ENCODE data around the gene ASPA.
"Not testable (repeated sequence)": the region's sequence is repeated elsewhere in the genome, so short reads cannot be mapped to it uniquely, and the experiment has no call there.

Gene ASPA

DNA sequence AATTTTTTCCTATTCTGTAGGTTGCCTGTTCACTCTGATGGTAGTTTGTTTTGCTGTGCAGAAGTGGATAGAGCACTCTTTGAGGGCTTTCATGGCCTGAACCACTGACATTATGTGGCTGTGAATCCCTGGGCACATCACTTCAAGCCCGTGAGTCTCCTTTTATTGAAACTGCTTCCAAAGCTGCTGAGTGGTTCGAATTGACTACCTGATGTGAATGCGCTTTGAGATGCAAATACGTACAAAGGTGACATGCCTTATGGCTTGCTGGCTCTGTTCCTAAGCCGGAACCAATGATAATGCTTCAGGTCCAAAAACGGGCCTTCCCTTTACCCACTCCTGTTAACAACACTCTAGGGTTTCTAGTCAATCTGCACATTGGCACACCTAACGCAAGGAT, 34.3 kb downstream of the ASPA start:
- no peak for DNase-seq

DNA sequence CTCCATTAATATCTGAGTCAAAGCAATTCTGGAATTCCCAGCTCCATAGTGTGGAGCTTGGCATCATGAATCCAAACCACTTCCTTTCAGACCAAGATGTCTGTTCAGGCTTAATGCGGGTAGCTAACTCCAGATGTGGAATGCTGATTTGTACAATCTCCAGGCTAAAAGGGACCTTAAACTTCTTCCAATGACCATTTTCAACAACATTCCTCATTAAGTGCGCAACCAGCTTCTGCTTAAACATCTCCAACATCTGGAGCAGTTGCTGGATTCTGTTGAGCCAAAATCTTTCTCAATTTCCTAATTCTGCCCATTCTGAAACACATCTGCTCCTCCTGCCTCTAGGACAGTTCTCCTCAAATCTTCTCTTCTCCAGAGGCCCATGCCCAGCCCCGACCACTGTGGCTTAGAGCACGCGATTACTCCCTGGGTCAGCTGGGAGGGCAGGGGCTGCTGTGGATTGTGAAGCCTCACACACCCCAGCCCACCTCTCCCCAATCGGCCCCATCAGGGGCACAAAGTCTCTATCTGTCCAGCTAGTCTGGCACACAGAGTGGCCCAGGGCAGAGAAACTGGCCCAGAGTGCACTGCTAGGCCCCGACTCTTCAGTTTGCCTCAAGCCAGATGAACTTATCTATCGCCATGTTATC, 36.2 kb downstream of the ASPA start:
- DNase-seq = no peak

DNA sequence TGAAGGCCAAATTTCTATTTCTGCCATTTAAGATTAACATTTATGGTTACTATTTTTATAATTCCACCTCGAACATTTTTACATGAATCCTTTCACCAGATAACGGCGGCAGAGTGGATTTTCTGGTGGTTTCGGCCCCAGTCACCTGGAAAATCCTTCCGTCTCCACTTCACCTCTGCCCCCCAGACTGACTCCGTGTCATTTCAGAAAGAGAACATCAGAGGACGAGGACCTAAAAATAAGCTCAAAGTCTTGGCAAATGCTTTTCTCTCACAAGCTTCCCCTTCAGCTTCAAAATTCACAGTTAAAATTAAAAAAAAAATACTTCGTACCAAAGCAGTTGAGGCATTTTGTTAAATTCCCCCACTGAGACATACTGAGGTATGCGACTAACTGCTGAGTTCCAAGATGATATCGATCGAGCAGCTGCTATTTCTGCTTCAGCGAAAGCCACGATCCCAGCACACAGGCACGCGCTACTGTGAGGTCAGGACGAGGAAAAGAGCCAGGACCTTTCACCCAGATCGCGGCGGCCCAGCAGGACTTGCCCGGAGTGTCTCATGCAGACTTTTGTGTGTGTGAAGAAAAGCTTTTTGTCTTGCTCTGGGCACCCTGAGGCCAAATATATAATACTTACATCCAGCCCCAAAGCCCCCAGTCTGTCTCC, 36.8 kb downstream of the ASPA start:
- DNase-seq = no peak

DNA sequence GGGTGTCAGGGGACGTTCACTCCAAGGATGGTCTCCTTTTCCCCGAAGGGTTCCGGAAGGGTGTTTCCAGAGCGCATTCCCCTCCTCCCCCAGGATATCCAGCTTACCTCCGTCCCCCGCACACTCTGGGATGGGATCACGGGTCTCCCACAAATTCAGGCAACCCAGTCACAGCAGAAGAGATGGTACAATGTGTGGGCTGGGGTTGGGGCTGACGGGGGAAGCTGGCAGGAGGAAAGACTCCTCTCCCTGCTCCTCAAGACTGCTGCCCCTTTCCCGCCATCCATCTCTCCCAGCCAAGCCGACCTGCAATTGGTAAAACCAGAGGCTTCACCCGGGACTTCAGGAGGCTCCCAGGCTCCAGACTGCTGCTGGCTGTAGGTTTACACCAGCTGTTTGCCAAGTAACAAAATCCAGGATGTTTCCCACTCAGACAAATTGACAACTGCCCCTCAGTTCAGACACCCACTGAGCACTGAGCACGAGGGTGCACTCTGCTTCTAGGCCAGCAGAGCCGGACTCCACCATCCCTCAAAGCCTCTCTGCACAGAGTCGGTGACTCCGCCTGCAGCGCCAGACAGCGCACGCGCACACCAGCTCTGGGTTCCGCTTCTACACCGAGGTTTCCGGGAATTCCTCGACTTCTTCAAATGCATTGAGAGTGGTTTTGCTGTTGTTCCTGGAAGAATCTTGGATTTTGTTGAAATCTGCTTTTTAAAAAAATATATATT, 37.7 kb downstream of the ASPA start:
- DNase-seq = no peak

DNA sequence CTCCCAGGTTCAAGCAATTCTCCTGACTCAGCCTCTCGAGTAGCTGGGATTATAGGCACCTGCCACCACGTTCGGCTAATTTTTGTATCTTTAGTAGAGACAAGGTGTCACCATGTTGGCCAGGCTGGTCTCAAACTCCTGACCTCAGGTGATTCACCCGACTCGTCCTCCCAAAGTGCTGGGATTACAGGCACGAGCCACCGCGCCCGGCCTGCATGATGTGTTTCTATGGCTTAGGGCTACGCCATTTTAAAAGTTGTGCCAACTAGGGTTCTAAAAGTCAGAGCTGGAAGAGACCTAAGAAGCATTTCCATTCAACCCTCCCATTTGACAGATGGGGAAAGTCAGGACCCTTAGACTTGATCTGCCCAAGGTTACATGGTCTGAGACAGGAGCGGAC, 38.4 kb downstream of the ASPA start:
- DNase-seq = not testable (repeated sequence)

DNA sequence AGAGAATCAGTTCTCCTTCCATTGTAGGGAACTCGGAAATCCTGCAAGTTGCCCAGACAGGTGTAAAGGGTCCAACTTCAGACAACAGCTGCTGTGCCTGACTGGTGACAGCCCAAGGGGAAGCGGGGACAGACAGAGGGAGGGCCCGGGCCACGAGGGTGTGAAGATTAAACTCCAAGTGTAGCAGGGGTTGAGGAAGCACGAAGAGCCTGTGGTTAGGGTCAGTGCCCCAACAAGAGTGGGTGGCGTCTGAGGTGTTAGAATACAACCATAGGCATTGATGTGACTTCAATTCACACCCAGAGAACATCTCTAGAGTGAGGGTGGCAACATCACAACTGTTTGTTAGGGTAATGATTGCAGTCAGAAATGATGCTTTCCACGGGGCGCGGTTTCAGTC, 39.1 kb downstream of the ASPA start:
- DNase-seq = no peak

DNA sequence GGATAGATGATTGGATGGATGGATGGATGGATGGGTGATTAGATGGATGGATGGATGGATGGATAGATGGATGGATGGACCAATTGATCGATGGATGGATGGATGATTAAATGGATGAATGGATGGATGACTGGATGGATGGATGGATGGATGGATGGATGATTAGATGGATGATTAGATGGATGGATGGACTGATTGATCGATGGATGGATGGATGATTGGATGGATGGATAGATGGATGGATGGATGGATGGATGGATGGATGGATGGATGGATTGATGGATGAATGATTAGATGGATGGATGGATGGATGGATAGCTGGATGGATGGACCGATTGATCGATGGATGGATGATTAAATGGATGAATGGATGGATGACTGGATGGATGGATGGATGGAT, 43.7 kb downstream of the ASPA start:
- not testable (repeated sequence) for DNase-seq

DNA sequence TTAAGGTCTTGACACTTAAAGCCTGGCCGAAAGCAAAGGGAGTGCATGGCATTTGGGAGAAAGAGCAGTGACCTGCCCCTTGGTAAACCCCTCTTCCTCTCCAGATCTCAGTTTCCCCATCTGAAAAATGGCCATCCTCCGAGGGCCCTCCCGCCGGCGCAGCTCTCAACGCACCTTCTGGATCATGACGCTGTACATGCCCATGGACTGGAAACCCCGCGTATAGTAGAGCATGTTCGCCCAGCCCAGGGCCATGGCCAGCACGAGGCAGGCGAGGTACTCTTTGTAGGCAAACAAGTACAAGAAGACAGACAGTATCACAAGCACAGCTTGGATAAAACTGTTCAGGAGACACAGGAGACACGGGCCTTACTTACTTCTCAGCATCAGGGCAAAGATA, 48.2 kb downstream of the ASPA start:
- no peak for DNase-seq

DNA sequence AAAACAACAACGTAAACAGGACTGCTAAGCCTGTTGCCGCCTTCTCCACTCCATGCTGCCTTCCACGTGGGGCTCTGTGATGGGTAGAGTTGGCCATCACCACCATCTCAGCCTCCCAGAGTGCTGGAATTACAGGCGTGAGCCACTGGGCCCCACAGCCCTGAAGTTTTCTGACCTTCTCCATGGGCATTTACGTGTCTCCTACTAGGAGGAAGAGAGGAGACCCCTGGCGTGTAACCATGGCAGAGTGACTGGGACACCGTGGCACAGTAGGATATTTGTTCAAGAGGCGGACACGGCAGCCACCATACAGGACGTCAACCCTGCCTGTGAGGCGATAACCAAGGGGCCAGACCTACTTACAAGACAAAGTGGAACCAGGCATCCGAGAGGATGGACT, 50.7 kb downstream of the ASPA start:
- DNase-seq = no peak

DNA sequence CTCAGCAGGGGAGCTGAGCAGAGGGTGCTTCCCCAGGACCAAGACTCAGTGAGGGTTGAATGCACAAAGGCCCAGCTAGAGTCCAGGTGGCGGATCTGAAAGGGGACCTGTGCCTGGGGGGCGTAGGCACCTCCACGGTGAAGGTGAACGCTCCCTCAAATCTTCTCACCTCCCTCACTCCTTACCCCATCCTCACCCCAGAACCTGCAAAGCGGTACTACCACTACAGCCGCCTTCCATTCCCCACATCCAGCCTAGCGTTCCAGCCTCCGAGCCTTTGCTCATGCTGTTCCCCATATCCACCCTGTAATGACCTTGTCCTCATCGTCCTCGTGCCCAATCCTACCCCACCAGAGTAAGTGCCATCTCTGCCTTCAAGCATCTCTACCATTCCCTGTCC, 51.2 kb downstream of the ASPA start:
- no peak for DNase-seq

DNA sequence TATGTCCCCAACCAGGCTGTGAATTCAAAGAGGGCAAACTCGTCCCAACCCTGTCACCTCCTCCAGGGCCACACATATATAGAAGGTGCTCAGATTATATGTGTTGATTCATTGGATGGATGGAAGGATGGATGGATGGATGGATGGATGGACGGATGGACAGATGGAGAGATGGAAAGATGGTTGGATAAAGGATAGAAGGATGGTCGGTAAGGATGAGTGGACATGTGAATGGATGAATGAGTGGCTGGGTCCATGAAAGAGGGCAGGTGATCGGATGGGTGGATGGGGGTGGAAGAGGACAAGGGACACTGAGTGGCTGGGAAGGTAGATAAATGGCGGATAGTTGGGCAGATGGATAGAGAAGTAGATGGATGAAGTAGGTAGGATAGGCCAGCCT, 51.7 kb downstream of the ASPA start:
- DNase-seq = no peak

DNA sequence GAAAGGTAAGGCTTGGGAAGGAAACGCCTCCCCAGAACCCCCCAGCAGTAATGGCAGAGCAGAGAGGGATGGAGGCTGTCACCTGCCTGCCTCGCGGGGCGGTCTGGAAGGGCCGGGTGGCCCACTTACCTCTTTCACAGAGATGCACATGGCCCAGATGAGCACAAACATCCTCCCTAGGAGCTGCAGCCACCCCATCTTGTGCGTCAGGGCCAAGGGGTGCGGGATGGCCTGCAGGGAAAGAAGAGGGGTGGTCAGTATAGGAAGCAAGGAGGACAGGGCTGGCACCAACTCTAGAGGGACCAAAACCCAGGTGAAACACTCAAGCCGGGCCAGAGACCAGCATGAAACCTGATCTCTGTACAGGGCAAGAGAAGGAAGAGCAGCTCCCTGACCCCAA, 52.1 kb downstream of the ASPA start:
- DNase-seq = no peak

DNA sequence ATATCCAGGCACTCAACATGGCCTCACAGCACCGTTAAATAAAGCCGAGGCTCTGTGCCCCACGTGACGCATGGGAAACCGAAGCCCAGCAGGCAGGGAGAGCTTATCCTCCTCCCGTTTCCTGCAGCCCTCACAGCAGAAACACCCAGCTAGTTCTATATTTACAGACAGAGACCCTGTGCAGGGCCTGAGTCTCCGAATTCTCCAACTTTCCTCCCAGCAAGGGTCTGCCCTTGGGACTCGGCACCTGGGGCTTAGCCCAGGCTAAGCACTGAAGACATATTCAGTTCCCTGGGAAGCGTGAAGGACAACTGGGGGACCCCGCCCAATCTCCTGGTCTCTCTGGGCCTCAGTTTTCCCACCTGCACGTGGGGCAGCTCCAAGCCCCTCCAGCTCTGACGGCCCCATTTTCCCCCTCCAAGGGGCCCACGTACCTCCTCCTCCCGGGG, 52.6 kb downstream of the ASPA start:
- DNase-seq = no peak

DNA sequence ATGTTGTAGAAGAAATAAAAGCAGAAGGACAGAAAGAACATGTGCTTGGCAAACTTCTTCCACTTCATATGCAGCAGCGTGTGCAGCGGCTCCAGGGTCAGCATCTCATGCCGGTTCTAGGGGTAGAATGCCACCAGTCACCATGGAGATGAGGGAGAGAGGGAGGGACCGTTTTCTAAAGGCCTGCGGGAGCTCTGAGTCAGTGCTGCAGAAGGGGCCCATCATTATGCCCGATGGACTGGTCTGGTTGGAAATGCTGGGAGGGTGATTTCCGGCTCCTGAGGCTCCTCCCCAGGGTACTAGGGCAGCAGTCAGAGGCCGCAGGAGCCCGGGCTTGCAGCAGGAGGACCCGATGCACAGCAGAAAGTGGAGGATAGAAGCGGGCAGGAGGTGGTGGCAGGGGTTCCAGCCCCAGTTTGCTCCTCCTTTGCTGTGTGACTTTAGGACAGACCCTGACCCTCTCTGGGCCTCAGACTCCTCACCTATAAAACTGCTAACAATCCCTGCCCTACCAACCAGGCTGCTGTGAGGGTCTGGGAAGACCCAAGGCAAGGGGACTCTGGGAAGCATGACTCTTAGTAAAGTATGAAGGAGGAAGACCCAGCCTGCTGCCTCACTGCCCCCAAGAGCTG, 53.2 kb downstream of the ASPA start:
- no peak for DNase-seq

DNA sequence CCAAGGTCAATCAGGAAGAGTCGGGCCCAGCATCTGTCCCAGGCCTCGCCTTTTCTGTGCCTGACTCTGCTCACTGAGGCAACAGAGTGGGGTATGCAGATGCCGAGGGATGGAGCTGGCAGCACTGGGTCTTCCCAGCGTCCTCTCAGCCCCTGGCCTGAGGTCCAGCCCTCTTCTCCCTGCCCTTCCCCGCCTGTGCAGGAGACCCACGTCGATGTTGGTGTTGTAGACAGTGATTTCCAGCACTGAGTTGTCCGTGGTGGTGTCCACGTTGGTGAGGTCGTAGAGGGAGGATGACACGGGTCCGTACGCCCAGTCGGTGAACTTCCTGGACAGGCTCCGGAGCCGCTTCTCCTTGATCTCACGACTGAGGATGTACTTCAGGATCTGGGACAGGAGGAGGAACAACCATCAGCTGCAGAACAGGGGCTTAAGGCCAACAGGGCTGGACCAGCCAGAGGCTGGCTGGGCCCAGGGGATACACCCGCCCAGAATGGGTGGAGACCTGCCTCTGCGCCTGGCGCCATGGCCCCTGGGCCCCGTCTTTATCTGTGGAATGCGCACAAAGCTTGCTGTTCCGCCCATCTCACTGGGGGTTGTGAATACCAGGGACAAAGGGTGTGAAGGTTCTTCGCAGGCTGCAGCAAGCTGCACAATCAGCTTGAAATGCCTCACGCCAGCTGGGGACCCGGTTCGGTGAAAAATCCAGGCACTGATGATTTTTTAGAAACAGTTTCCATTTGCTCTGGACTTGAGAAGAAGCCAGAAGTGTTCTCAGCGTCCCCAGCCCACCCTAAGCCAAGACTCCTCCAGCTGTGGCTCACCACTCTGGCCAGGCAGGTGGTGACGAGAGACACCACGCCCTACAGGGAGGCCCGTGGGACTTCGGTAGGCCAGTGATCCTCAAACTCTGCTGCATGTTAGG, 54.3 kb downstream of the ASPA start:
- no peak for DNase-seq

DNA sequence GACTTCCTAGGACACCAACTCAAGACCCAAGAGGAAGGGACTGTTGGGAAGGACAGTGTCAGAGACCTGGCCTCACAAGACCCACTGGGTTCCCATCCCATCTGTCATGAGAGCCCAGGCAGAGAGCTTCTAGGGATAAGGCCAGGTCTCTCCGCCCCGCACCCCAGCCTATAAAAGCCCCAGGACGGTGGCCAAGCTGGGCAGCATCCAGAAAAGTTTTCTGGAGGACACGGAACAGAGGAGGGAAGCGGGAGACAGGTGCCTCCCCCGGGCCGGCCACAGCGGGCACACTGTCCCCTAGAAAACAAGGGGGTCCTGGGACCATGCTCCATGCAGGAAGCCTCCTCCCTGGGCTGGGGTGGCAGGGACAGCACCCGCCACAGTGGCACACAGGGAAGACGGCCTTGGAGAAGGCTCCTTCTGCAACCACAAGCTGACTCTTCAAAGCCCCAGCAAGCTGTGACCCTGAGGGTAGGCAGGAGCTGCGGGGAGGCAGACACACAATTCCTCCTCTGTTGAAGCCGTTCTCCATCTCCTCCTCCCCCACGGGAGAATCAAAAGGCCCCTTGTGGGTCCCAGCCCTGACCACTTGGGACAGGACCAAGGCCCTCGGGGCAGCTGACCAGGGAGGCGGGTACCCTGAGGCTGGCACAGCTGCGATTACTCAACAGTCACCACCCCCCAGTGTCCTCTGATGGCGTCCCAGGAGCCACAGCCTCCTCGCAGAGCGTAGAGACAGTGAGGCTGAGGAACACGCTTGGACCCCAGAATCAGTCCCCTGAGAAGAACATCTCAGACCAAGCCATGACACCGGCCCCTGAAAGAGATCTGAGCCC, 55.7 kb downstream of the ASPA start:
- no peak for DNase-seq

DNA sequence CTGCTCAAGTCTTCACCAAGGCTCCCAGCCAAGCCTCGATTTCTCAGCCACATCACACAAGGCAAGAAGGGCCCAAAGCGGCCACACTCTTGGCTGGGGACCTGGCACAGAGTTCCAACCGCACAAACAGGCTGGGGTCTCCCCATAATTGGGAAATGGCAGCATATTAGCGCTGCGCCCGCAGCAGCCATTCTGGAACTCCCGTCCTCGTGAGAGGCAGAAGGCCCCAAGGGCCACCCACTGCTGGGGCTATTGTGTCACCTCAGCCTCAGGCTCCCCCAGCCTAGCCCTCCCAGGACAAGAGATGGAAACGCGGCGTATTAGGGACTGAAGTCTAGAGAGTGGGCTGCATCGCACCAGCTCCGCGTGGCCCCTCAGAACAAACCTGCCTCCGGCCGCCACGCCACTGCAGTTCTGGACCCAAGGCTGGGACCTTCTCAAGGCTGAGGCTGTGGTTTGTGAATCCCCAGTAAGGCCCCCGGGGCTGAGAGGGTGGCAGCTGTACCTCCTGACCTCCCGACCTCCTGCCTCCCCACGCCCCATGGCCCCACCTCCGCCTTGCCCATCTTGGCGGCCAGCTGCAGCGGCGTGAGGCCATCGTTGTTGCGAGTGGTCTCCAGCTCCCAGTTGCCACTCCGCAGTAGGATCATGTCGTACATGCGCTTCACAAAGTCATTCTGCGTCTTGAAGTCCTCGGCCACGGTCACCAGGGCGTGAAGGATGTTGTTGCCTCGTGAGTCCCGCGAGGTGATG, 56.5 kb downstream of the ASPA start:
- no peak for DNase-seq

DNA sequence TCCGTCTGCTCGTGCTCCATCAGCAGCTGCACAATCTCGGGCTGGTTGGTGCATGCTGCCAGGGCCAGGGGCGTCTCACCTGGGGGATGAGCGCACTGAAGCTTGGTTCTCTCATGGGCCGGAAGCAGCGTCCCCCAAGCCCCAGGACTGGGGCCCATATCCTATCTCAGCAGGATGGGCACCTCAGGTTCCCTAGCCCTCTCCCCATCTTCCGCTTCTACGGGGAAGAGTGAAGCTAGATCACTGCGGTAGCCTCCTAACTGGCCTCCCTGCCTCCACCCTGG, 57.0 kb downstream of the ASPA start:
- DNase-seq = no peak

DNA sequence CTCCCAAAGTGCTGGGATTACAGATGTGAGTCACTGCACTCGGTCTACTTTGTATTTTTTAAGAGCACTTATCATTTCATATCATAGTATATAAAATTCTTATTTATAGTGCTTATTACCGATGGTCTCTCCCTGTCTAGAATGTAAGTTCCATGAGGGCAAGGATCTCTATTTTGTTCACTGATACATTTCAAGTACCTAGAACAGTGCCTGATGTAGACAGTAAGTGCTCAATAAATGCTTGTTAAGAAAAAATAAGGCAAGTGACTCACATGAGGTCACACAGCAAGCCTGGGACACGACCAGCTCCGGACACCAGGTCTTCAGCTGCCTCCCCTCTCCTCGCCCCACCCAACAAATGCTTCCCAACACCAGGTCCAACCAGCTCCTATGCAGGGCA, 58.0 kb downstream of the ASPA start:
- no peak for DNase-seq

DNA sequence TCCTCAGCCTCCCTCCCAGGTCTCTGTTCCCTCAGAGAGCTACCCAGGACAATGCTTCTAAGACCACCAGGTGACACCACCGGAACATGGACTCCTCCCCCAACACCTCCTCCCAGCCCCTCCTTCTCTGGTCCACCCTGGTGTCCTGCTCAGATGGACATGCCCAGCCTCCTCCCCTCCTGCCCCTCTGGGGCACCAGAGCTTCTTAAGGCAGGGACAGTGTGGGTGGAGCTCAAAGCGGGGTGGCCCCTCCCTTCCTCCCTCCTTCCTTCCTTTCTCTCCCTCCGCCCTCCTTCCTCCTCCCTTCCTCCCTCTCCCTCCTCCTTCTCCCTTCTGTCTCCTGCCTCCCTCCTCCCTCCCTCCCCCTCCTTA, 59.1 kb downstream of the ASPA start:
- no peak for DNase-seq

DNA sequence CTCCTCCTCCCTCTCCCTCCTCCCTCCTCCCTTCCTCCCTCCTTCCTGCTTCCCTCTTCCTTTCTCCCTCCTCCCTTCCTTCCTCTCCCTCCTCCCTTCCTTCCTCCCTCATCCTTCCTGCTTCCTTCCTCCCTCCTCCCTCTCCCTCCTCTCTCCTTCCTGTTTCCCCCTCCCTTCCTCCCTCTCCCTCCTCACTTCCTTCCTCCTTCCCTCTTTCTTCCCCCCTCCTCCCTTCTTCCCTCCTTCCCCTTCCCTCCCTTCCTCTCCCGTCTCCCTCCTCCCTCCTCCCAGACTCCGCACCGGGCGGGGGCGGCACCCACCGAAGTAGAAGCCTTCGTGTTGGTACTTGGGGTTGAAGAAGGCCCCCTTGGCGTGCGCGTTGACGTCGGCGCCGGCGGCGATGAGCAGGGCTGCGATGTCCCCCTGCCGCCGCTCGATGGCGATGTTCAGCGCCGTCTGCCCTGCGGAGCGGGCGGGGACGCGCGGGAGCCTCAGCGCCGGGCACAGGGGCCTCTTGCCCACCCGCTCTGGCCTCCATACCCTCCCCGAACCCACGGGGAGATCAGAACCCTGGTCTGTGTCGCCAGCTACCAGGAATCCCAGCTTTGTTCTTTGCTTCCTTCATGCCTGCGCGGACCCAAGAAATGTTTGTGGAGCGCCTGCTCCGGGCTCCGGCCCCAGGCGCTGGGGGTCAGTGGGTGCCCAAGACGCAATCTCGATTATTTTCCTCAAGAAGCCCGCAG, 59.6 kb downstream of the ASPA start:
- DNase-seq = no peak

Measured in bone marrow (tissue), 2 donors.